Stimulated activated CD8-positive, alpha-beta memory T cell treated with anti-CD3 and anti-CD28 coated beads, Interleukin-4, amount 100 ng/mL, for 24 hours (primary cell): Measurements from ENCODE around the gene ANGPTL8.

Source experiments
- DNase-seq: peaks from one replicate; pipeline ENCODE4 v3.0.0-alpha.2; 2020; ENCODE audit warnings: low read depth

Gene ANGPTL8

DNA sequence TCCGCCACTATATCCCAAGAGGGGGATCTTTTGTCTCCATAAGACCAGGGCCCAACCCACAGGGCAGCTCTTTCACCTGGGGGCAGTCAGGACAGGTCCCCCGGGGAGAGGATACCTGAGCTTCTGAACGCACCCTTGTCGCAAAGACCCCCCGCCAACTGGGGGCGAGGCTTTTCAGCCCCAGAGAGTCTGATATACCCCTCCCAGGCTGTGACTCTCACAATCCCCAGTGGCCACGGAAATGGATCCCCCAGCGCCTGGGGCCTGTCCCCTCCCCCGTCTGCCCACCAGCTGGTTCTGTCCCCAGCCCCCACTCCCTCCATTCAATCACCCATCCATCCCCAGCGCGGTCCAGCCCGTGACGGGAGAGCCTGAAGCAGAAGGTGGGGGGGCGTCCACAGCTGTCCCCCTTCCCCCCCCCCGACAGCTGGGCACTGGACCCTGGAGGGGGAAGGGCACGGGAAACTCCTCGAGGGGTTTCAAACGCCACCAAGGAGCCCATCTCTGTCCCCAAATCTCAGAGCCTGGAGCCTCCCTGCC is 22.1 kb downstream of the ANGPTL8 start:
- no peak for DNase-seq

GRCh38 chr19:11261971-11262839 is 22.8 kb downstream of the ANGPTL8 start, which contains the start of gene DOCK6:
Gene DOCK6, minus strand, starts transcription at chr19:11262524. Its CDS starts 84 bp downstream, at chr19:11262440.
- peak; percentile 15 for DNase-seq

- no peak for DNase-seq
Observed at GRCh38 chr19:11263726-11264125, 24.3 kb downstream of the ANGPTL8 start.

- no peak for DNase-seq
Observed at GRCh38 chr19:11264452-11265176, 25.2 kb downstream of the ANGPTL8 start.

DNA sequence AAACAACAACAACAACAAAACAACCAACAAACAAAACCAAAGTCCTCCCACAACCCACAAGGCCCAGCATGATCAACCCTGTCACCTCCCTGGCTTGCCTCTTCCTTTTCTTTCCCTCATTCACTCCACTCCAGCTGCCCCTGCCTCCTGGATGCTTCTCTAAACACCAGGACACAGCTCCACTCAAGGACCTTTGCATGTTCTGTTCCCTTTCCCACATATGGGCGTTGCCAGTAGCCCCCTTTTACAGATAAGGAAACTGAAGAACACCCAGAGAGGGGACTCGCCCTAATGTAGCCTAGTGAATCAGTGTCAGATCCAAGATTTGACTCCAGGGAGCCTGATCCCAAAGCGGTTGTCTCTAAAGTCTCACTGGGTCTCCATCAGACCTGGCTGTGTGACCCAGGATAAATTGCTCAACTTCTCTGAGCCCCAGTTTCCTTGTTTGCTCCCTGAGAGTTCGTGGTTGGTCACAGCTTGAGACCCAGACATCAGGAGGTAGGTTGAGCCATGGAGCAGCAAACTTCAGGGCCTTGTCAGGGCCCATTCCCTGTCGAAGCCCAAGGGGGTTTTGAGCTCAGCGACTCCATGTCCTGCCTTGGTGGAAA is 25.9 kb downstream of the ANGPTL8 start:
- no peak for DNase-seq

- DNase-seq, result no peak
Observed at GRCh38 chr19:11265785-11266236, 26.4 kb downstream of the ANGPTL8 start.

GRCh38 chr19:11267316-11268085 is 28.1 kb downstream of the ANGPTL8 start:
- no peak for DNase-seq

DNA sequence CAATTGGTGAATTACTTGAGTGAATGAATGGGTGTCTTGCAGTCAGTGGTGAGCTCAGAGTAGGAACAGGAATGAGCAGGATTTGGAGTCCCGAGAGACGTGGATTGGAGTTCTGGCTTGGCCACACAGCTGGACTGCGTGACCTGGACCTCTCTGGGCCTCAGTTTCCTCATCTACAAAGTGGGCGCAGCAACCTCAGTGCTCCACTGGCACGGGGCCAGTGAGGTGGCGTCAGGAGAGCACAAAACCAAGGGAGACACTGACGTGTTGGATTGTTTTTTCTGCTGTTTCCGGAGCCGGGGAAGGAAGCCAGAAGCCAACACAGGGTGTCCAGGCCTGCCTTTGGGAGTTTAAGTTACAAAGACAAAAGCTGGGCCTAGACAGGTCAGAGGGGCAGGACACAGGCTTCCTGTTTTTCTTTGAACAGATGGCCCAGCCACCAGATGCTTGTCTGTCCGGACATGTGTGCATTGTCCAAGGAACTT is 29.4 kb downstream of the ANGPTL8 start:
- no peak for DNase-seq

GRCh38 chr19:11269408-11269807 is 30.0 kb downstream of the ANGPTL8 start:
- DNase-seq, result no peak

DNA sequence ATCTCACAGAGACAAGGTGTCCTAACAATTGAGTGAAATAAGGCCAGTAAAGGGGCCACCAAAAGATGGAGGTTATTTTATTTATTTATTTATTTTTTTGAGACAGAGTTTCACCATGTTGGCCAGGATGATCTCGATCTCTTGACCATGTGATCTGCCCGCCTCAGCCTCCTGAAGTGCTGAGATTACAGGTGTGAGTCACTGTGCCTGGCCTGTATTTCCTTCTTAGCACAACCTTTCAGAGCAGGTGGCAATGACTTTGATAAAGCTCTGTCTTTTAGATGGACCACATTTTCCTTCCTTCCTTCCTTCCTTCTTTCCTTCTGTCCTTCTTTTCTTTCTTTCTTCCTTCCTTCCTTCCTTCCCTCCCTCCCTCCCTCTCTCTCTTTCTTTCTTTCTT is 33.9 kb downstream of the ANGPTL8 start:
- DNase-seq, result no peak

DNA sequence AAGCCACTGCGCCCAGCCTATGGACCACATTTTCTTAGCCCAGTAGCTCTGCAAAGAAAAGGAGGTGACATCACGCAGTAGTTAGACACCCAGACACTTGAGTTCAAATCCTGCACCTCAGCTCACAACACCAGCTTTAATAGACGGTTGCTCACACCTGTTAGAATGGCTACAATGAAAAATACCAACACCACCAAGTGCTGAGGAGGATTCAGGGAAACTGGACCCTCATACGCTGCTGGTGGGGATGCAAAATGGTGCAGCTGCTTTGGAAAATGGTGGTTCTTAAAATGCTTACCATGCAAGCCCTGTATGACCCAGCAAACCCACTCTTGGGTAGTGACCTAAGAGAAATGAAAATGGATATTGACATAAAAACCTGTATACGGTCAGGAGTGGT is 34.6 kb downstream of the ANGPTL8 start:
- DNase-seq, result no peak

DNA sequence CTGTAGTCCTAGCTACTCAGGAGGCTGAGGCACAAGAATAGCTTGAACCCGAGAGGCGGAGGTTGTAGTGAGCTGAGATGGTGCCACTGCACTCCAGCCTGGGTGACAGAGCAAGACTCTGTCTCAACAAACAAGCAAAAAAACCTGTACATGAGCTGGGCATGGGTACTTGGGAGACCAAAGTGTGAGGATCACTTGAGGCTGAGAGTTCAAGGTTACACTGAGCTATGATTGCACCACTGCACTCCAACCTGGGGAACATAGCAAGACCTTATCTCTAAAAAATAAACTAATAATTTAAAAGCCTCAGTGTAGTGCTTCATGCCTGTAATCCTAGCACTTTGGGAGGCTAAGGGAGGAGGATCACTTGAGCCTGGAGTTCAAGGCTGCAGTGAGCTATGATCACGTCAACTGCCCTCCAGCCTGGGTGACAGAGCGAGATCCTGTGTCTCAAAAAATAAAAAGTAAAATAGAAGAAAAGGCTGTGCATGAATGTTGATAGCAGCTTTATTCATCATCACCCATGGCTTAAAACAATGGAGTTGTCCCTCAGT is 35.2 kb downstream of the ANGPTL8 start:
- no peak for DNase-seq

GRCh38 chr19:11278670-11279069 is 39.3 kb downstream of the ANGPTL8 start:
- no peak for DNase-seq

- DNase-seq, result no peak
Observed at GRCh38 chr19:11279505-11280236, 40.3 kb downstream of the ANGPTL8 start.

DNA sequence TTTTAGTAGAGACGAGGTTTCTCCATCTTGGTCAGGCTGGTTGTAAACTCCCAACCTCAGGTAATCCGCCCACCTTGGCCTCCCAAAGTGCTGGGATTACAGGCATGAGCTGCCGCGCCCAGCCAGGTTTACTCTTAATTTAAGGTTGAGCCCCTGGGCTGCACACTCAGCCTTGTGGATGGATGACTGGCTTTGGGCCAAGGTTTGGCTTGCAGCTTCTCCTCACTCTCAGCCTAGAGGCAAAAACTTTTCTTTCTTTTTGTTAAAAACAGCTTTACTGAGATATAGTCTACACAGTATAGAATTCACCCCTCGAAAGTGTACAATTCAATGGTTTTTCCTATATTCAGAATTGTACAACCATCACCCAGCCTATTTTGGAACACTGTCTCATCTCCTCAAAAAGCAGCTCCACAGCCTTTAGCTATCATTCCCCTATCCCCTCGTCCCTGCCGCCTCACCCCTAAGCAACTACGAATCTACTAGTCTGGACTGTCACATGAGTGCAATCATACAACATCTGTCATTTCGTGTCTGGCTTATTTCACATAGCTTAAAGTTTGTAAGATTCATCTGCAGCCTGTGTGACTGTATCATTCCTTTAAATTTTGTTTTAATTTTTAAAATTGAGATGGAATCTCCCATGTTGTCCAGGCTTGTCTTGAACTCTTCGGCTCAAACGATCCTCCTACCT is 42.1 kb downstream of the ANGPTL8 start:
- no peak for DNase-seq

GRCh38 chr19:11284515-11284914 is 45.1 kb downstream of the ANGPTL8 start:
- DNase-seq, result no peak

DNA sequence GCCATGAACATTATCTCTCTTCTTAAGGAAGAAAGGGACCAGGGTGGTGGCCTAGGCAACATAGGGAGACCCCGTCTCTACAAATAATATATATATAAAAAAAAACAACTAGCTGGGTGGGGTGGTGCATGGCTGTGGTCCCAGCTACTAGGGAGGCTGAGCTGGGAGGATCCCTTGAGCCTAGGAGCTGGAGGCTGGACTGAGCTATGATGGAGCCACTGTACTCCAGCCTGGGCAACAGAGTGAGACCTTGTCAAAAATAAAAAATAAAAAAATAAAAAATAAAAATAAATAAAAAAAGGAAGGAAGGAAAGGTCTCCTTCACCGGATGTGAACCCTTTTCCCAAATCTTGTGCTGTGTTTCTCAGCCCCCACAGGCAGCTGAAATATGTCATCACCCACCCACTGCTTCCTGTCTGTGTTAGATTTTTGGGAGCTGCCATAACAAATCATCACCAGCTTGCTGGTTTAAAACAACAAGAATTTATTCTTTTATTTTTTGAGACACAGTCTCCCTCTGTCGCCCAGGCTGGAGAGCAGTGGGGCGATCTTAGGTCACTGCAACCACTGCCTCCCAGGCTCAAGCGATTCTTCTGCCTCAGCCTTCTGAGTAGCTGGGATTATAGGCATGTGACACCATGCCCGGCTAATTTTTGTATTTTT is 47.0 kb downstream of the ANGPTL8 start:
- DNase-seq, result no peak

DNA sequence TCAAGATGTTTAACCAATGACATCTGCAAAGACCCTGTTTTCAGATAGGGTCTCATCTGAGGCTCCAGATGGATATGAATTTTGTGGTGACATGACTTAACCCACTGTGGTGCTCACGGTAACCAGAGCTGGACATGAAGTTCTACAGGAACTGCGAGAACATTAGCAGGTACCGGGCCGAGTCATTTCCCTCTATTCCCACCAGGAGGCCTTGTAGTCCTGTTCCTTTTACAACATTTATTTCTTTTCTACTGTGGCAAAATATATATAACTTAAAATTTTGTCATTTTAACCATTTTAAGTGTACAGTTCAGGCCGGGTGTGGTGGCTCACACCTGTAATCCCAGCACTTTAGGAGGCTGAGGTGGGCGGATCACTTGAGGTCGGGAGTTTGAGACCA is 48.9 kb downstream of the ANGPTL8 start:
- no peak for DNase-seq

DNA sequence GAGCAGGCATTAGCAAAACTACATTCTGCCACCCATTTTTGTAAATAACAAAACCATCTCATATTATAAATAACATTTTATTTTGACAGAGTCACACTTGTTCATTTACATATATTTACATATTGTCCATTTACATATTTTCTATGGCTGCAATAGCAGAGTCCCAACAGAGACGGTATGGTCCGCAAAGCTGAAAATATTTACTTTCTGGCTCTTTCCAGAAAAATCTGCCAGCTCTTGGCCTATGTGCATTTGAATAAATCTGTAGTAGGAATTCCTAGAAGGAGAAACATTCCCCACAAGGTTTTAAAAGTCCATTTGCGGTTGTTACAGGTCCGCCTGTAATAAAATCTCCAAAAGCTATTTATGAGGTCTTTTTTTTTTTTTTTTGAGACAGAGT is 50.8 kb downstream of the ANGPTL8 start:
- no peak for DNase-seq
